Activated CD8-positive, alpha-beta memory T cell treated with anti-CD3 and anti-CD28 coated beads, Interleukin-2, amount 50 U/mL, for 4 hours (primary cell): ENCODE data around the gene TMEM145.

Experiments used
- DNase-seq: peaks from one replicate; pipeline ENCODE4 v3.0.0-alpha.2; 2020

Gene TMEM145

GRCh38 chr19:42278452-42279154 is 34.5 kb upstream of the TMEM145 start:
- DNase-seq, result no peak

DNA sequence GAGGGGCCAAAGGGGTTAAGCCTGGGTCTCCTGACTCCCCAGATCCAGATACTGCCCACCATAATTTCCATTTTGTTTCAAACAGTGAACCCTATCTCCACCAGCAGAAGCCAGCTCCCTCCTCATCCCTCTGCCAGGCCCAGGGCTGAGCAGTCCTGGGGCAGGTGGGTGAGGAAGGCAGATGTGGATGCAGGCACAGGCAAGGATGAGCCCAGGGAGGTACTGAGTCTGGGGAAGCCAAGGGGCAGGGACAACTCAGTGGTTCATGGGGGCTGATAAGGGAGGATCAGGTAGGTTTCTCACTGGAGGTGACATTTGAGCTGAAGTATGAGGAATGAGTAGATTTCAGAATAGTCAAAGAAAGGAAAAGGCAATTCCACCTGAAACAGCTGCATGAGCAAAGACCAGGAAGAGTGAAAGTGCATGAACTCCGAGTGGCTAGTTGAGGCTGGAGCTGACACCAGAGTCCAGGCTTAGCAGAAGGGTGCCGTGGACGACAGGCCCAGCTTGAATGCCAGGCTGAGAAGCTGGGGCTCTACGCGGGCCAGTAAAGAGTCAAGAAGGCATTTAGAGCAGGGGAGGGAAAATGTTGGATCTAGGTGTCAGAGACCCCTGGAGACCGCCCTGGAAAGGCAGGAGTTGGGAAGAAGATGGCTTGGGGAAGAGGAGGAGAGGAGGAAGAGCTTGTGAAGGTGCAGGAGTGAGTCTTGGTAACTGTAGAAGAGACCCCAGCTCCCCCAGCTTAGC is 33.8 kb upstream of the TMEM145 start:
- DNase-seq, result no peak

GRCh38 chr19:42279902-42280814 is 33.0 kb upstream of the TMEM145 start:
- DNase-seq, result peak; percentile 80

DNA sequence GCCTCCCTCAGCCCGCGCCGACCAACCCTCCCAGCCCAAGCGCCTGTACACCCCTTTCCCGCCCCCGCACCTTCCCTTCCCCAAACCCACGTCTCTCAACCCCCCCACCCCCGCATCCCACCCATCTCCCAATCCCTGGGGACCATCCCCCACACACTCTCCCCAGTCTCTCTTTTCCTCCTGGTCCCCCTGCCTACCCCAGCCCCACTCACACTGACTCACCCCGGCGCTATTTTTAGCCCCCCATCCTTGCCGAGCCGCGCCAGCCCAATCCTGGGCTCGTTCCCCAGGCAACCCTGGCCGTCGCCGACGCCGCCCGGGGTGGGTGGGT is 32.3 kb upstream of the TMEM145 start:
- peak; percentile 53 for DNase-seq

- peak; percentile 18 for DNase-seq
Measured at GRCh38 chr19:42281146-42281826, 31.8 kb upstream of the TMEM145 start.

GRCh38 chr19:42281827-42282762 is 31.0 kb upstream of the TMEM145 start:
- DNase-seq, result peak; percentile 17

- DNase-seq, result no peak
Measured at GRCh38 chr19:42282819-42283187, 30.3 kb upstream of the TMEM145 start.

GRCh38 chr19:42283188-42284065 is 29.7 kb upstream of the TMEM145 start:
- DNase-seq, result peak; percentile 95

DNA sequence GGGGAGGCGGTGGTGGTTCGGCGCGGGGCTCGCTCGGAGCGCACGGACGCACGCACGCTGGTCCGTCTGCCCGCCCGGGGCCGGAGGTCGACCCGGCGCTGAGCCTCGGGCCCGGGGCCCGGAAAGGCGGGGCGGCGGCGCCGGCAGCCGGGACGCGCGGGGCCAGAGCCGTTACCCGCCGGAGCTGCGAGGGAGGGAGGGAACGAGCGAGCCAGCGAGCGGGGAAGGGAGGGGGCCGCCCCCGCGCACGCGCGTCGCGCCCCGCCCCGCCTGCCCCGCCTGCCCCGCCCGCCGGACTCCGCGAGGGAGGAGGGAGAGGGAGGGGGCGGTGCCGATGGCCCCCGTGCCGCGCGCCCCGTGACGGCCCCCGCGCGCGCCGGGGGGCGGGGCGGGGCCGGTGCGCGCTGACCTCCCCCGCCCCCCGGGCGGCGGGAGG is 29.0 kb upstream of the TMEM145 start:
- DNase-seq, result peak; percentile 74

DNA sequence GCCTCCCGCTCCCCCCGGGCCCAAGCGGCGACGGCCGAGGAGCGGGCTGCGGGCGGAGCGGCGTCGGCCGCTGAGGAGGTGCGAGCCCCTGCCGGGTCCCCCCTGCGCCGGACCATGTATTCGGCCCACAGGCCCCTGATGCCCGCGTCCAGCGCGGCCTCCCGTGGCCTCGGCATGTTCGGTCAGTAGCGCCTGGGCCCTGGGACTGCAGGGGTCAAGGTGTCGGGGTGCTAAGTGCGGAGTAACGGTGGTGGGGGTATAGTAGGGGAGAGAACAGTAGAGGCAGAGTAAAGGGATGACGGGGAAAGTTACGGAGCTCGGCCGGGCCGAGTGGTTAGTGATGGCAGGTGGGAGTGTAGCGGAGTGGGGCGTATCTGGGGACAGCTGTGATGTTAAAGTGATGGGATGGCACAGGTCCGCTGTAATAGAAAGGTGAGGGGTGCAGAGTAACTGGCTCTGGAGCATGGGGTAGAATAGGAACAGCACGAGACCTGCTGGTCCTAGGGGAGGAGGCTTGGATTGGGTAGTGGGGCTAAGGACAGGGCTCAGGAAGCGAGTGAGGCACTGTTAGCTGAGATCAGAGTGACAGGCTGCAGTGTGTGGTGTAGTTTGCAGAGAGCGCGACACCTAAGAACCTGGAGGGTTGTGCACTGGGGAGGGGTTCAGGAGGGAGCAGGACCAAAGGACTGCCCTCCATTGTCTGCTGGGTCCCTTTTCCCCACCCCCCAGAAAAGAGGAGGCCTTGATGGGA is 28.3 kb upstream of the TMEM145 start:
- DNase-seq, result peak; percentile 20

GRCh38 chr19:42285541-42285941 is 27.6 kb upstream of the TMEM145 start:
- DNase-seq, result peak; percentile 17

- DNase-seq, result peak; percentile 16
Measured at GRCh38 chr19:42285988-42286348, 27.1 kb upstream of the TMEM145 start.

DNA sequence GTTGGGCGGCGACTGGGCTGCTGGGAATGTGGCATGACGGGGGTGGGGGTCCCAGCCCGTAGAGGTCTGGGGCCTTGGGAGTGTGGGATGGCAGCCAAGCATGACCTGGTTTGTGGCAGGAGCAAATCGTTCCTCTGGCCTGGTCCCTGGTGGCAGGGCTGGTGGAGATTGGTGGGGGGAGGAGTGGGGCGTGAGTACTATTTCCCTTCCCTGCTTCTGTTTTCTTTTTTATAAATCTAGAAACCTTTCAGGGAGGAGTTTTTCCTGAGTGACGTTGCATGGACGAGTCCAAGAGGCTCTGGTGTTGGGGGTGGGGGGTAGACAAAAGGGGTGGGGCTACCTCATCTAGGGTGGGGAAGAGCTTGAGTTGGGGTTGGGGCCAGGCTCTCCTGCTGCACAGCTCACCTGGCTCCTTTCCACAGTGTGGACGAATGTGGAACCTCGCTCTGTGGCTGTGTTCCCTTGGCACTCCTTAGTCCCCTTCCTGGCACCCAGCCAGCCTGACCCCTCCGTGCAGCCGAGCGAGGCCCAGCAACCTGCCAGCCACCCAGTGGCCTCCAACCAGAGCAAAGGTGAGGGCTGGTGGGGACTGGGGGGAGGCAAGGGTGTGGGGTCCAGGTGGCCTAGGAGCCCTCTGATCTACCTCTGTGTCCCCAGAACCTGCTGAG is 26.6 kb upstream of the TMEM145 start:
- DNase-seq, result peak; percentile 16

DNA sequence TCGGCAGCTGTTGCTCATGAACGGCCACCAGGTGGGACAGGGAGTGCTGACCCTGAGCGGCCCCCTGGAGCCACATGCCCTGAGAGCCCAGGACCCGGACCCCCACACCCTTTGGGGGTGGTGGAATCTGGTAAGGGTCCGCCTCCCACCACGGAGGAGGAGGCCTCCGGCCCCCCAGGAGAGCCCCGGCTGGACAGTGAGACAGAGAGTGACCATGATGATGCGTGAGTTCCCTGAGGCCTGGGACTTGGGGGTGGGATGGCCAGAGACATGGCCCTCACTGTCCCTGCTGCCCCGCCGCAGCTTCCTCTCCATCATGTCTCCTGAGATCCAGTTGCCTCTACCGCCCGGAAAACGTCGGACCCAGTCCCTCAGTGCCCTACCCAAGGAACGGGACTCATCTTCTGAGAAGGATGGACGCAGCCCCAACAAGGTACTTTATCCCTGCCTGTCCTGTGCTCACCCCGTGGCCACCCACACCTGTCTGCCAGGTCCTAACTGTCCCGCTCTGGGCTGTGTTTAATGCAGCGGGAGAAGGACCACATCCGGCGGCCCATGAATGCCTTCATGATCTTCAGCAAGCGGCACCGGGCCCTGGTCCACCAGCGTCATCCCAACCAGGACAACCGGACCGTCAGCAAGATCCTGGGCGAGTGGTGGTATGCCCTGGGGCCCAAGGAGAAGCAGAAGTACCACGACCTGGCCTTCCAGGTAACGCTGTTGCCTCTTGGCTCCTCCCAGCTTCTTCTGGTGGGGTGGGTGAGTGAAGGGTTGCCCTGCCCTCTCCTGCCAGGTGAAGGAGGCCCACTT is 25.9 kb upstream of the TMEM145 start:
- peak; percentile 15 for DNase-seq

- no peak for DNase-seq
Measured at GRCh38 chr19:42287827-42288107, 25.3 kb upstream of the TMEM145 start.

GRCh38 chr19:42288387-42288786 is 24.7 kb upstream of the TMEM145 start:
- DNase-seq, result no peak

DNA sequence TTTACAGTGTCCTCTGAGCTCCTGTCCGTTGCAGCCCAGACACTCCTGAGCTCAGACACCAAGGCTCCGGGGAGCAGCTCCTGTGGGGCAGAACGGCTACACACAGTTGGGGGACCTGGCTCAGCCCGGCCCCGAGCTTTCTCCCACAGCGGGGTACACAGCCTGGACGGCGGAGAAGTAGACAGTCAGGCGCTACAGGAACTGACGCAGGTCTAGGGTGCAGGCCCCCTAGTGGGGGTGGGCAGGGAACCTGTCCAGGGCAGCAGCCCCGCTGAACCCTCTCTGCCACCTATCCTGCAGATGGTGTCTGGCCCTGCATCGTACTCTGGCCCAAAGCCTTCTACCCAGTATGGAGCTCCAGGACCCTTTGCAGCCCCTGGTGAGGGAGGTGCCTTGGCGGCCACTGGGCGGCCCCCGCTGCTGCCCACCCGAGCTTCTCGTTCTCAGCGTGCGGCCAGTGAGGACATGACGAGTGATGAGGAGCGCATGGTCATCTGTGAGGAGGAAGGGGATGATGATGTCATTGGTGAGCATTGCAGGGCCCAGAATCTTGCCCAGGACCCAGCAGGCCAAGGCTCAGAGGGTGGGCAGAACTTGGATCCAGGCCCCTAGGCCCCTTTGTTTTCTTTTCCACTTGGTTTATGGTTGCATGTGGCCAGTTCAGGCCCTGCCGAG is 24.1 kb upstream of the TMEM145 start:
- no peak for DNase-seq

GRCh38 chr19:42289556-42290041 is 23.5 kb upstream of the TMEM145 start:
- DNase-seq, result no peak
